ENCODE data around the gene TFF3. TPM values are rescaled to one million over a fixed set of nuclear protein-coding genes. Genes with fewer than 3 reads are reported as not detected.

Gene TFF3
- total RNA-seq, 4 donors from 2014 or later: 2.5 to 24.4 (median 9.3) TPM

- intact Hi-C loops (cut with DNase I): no loop called here
- WGBS: 86% methylated on average over 5 of the region's 5 CpGs
- no peak overlapping the region for H3K4me3 ChIP-seq
- no peak for DNase-seq (ENCODE audit: extremely low spot score)
- TF ChIP-seq POLR2A (IDR thresholded peaks at IDR 0.05; ENCODE audit: low read depth) (no peak), CTCF (IDR thresholded peaks at IDR 0.05) (no peak), EP300 (IDR thresholded peaks at IDR 0.05) (no peak)
- H3K4me1 ChIP-seq: peaks cover 12 to 20% (median 15%) of the 10 kb centered on the region in 4 donors
- no peak overlapping the region for H3K27ac ChIP-seq (replicated peaks in 1 of 4)
- no peaks in the 10 kb centered on the region for H3K36me3 ChIP-seq
- H3K9me3 ChIP-seq: no peaks in the 10 kb centered on the region
- H3K27me3 ChIP-seq: peaks cover 0 to 53% (median 12%) of the 10 kb centered on the region in 4 donors
Measured at GRCh38 chr21:42307106-42307505, 8.1 kb downstream of the TFF3 start.

GRCh38 chr21:42306366-42307035 is 8.7 kb downstream of the TFF3 start:
- no peak overlapping the region for H3K27ac ChIP-seq (replicated peaks in 1 of 4)
- peaks cover 12 to 23% (median 18%) of the 10 kb centered on the region in 4 donors for H3K4me1 ChIP-seq
- no peak overlapping the region for H3K4me3 ChIP-seq
- no peak for TF ChIP-seq CTCF (IDR thresholded peaks at IDR 0.05)
- TF ChIP-seq POLR2A (IDR thresholded peaks at IDR 0.05; ENCODE audit: low read depth): no peak
- TF ChIP-seq EP300 (IDR thresholded peaks at IDR 0.05): no peak
- TF ChIP-seq POLR2AphosphoS5 (IDR thresholded peaks at IDR 0.05): no peak
- no peaks in the 10 kb centered on the region for H3K36me3 ChIP-seq
- 71% methylated on average over 6 of the region's 17 CpGs for WGBS
- H3K9me3 ChIP-seq: no peaks in the 10 kb centered on the region
- H3K27me3 ChIP-seq: peaks cover 0 to 53% (median 12%) of the 10 kb centered on the region in 4 donors
- no peak for DNase-seq (ENCODE audit: extremely low spot score)
- intact Hi-C loops (cut with DNase I): no loop called here

GRCh38 chr21:42305707-42306147 is 9.5 kb downstream of the TFF3 start:
- no peak overlapping the region for H3K27ac ChIP-seq (replicated peaks in 1 of 4)
- TF ChIP-seq CTCF (IDR thresholded peaks at IDR 0.05) (no peak), POLR2AphosphoS5 (IDR thresholded peaks at IDR 0.05) (no peak), EP300 (IDR thresholded peaks at IDR 0.05) (no peak), POLR2A (IDR thresholded peaks at IDR 0.05; ENCODE audit: low read depth) (no peak)
- no peak overlapping the region for H3K4me3 ChIP-seq
- peaks cover 19 to 24% (median 21%) of the 10 kb centered on the region in 4 donors for H3K4me1 ChIP-seq
- no peak for DNase-seq (ENCODE audit: extremely low spot score)
- intact Hi-C loops (cut with DNase I): no loop called here
- WGBS: 93% methylated on average over 32 of the region's 33 CpGs
- no peaks in the 10 kb centered on the region for H3K9me3 ChIP-seq
- H3K36me3 ChIP-seq: no peaks in the 10 kb centered on the region
- H3K27me3 ChIP-seq: peaks cover 0 to 53% (median 12%) of the 10 kb centered on the region in 4 donors

GRCh38 chr21:42304556-42305454 is 10.4 kb downstream of the TFF3 start:
- H3K27ac ChIP-seq (replicated peaks in 1 of 4): no peak overlapping the region
- no peak for TF ChIP-seq CTCF (IDR thresholded peaks at IDR 0.05)
- no peak for TF ChIP-seq POLR2AphosphoS5 (IDR thresholded peaks at IDR 0.05)
- no peak for TF ChIP-seq EP300 (IDR thresholded peaks at IDR 0.05)
- no peak for TF ChIP-seq POLR2A (IDR thresholded peaks at IDR 0.05; ENCODE audit: low read depth)
- no peaks in the 10 kb centered on the region for H3K9me3 ChIP-seq
- H3K4me1 ChIP-seq: peaks cover 17 to 22% (median 20%) of the 10 kb centered on the region in 4 donors
- no peaks in the 10 kb centered on the region for H3K36me3 ChIP-seq
- no peak overlapping the region for H3K4me3 ChIP-seq
- peaks cover 0 to 43% (median 11%) of the 10 kb centered on the region in 4 donors for H3K27me3 ChIP-seq
- DNase-seq (ENCODE audit: extremely low spot score): no peak
- intact Hi-C loops (cut with DNase I): no loop called here
- 85% methylated on average over 22 of the region's 22 CpGs for WGBS
